Natural killer cell (primary cell): ENCODE results near the gene CHCHD3. TPM values are rescaled to one million over a fixed set of nuclear protein-coding genes. Genes with fewer than 3 reads are reported as not detected.

ENCODE experiments used
- ATAC-seq, 3 donors: fragments of 150-1000 bp in 2 of 3; fragments of 200-7000 bp in 1 of 3; cut with Tn5 transposase; 1 replicate in 1 of 3; 2 replicates in 2 of 3; pipeline ENCODE4 v1.10.0; 2021; ENCODE audit warnings: mild to moderate bottlenecking in 2 of 3, moderate library complexity in 2 of 3
- DNase-seq, 2 donors: peaks; one replicate each; pipeline versions ENCODE4 v3.0.0 to v3.0.0-alpha.2; 2013 to 2021; ENCODE audit warnings: mixed read lengths in 1 of 2
- H3K27ac ChIP-seq: one replicate; pipeline ENCODE4 v1.5.1; 2013; ENCODE audit warnings: mild to moderate bottlenecking, low read length
- H3K27me3 ChIP-seq: one replicate; pipeline ENCODE4 v1.6.1; 2013; ENCODE audit warnings: low read length; ENCODE audit not compliant: control insufficient read depth, insufficient read depth
- H3K36me3 ChIP-seq: one replicate; pipeline ENCODE4 v1.6.1; 2013; ENCODE audit warnings: low read length; ENCODE audit not compliant: control insufficient read depth, insufficient read depth
- H3K4me1 ChIP-seq: one replicate; pipeline ENCODE4 v1.6.1; 2013; ENCODE audit warnings: low read length; ENCODE audit not compliant: control insufficient read depth, insufficient read depth
- H3K4me3 ChIP-seq: one replicate; pipeline ENCODE4 v1.5.1; 2013; ENCODE audit warnings: low read length
- H3K9me3 ChIP-seq: one replicate; pipeline ENCODE4 v1.6.1; 2013; ENCODE audit warnings: low read length; ENCODE audit not compliant: control insufficient read depth, insufficient read depth
- H3K27ac Mint-ChIP-seq, 2 donors: one replicate each; pipeline ENCODE4 v1.8.0; 2022; ENCODE audit warnings: mild to moderate bottlenecking in 2 of 2, mixed read lengths in 2 of 2, moderate library complexity in 1 of 2
- H3K27me3 Mint-ChIP-seq, 2 donors: one replicate each; pipeline ENCODE4 v1.8.0; 2022; ENCODE audit warnings: low read depth in 2 of 2, mixed read lengths in 2 of 2
- H3K36me3 Mint-ChIP-seq: one replicate; pipeline ENCODE4 v1.8.0; 2022; ENCODE audit warnings: mixed read lengths
- H3K4me1 Mint-ChIP-seq, 2 donors: one replicate each; pipeline ENCODE4 v1.8.0; 2022; ENCODE audit warnings: mixed read lengths in 2 of 2
- H3K4me3 Mint-ChIP-seq: one replicate; pipeline ENCODE4 v1.8.0; 2022; ENCODE audit warnings: mild to moderate bottlenecking, moderate library complexity, mixed read lengths
- H3K9me3 Mint-ChIP-seq, 2 donors: one replicate each; pipeline ENCODE4 v1.8.0; 2022; ENCODE audit warnings: mixed read lengths in 2 of 2
- WGBS: methylation state at CpG from one replicate; pipeline ENCODE4 v1.1.7; 2013; ENCODE audit warnings: missing lambda C conversion rate; ENCODE audit not compliant: insufficient coverage; 5-methylcytosine and 5-hydroxymethylcytosine counted together
- intact Hi-C: fragments of 100-400 bp; cut with micrococcal nuclease; formaldehyde crosslinking; loops from one replicate; pipeline ENCODE4 v1.14.2; 2022
- total RNA-seq, 4 donors: library from RNA; stranded (reverse); fragments of 120-200 nt in 1 of 4; gene quantifications; one replicate each; pipeline versions ENCODE4 v1.2.3 to v1.2.4, GENCODE V29; 2013 to 2022
- TF ChIP-seq, protein P1 (sequence below): fragments of 200-600 bp; IDR thresholded peaks from one replicate; pipeline ENCODE4 v1.8.0; 2022; ENCODE audit warnings: antibody characterized with exemption

CHCHD3 gene
- total RNA-seq, 3 donors from 2014 or later (not counting 1 experiment from before 2014, with no cell fraction given): 35.2 to 41.0 (median 35.9) TPM

DNA sequence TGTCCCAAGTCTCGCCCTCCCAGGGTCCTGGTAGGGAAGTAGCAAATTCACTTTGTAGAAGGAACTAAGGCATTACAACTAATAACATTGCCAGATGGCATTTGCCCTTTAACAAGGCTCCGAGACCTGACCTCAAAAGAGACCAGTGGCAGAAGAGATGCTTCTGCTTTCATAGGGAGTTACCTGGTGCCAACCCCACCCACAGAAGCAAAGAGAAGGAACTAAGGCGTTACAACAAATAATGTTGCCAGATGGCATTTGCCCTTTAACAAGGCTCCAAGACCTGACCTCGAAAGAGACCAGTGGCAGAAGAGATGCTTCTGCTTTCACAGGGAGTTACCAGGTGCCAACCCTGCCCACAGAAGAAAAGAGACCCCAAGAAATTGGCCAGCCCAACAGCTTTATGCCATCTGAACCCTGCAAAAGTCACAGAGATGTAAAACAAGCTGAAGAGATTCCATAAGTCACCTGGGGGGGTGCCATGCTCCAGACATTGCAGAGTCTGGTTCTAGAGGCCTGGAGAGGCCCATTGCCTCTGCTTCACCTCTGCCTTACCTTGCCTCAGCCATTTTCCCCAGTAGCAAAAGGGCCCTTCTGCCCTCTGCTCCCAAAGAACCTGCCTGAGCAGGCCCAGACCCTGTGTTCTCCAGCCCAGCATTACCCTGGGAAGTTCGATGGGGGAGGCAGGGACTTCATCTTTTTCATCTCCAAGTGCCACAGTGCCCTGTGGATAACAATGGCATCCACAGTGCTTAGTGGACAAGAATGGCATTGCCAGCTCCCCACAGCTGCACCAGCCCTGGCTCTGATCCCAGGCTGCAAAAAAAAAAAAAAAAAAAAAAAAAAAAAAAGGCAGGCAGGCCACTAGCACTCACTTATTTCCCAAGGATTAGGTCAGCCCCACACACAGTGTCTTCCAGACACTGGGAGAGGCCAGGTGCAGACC is 326.1 kb downstream of the CHCHD3 start:
- H3K36me3 Mint-ChIP-seq: no peaks in the 10 kb centered on the region
- TF ChIP-seq, protein P1, sequence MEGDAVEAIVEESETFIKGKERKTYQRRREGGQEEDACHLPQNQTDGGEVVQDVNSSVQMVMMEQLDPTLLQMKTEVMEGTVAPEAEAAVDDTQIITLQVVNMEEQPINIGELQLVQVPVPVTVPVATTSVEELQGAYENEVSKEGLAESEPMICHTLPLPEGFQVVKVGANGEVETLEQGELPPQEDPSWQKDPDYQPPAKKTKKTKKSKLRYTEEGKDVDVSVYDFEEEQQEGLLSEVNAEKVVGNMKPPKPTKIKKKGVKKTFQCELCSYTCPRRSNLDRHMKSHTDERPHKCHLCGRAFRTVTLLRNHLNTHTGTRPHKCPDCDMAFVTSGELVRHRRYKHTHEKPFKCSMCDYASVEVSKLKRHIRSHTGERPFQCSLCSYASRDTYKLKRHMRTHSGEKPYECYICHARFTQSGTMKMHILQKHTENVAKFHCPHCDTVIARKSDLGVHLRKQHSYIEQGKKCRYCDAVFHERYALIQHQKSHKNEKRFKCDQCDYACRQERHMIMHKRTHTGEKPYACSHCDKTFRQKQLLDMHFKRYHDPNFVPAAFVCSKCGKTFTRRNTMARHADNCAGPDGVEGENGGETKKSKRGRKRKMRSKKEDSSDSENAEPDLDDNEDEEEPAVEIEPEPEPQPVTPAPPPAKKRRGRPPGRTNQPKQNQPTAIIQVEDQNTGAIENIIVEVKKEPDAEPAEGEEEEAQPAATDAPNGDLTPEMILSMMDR: no peak

DNA sequence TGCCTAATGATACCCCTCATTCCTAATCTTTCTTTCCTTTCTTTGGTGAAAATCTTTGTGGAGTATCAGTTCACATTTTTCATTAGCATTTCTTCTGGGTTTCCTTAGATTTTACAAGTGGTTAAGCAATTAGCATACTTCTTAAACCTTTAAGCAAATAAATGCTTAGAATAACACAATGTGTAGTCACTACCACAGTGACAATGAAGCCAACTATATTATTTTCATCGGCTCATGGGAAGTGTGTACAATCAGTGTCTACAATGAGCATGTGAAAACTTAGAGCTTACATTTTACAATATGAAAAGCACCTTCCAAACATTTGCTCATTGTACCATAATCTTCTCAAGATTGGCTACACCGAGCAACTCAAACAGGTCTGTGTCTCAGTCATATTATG is 329.5 kb downstream of the CHCHD3 start:
- Mint-ChIP-seq H3K36me3 (no peaks in the 10 kb centered on the region), H3K9me3 (no peaks in the 10 kb centered on the region), H3K27me3 (peaks cover 10 to 15% of the 10 kb centered on the region in 2 donors), H3K4me1 (peaks cover 4 to 5% of the 10 kb centered on the region in 2 donors), H3K4me3 (no peak overlapping the region), H3K27ac (no peak overlapping the region)
- ATAC-seq: no peak
- Histone ChIP-seq H3K27me3 (no peaks in the 10 kb centered on the region), H3K27ac (no peak overlapping the region), H3K4me3 (no peak overlapping the region), H3K4me1 (no peaks in the 10 kb centered on the region), H3K9me3 (no peaks in the 10 kb centered on the region), H3K36me3 (no peaks in the 10 kb centered on the region)
- TF ChIP-seq, protein P1: no peak
- DNase-seq: no peak
- WGBS: 91% methylated on average over 2 of the region's 2 CpGs
- intact Hi-C loops: no loop called here

More for the DNA sequence above, 326.1 kb downstream of the CHCHD3 start:
- H3K27me3 ChIP-seq: no peaks in the 10 kb centered on the region
- Mint-ChIP-seq H3K27me3 (peaks cover 0 to under 1% of the 10 kb centered on the region in 2 donors), H3K4me1 (peaks cover under 1 to 4% of the 10 kb centered on the region in 2 donors), H3K4me3 (no peak overlapping the region), H3K9me3 (no peaks in the 10 kb centered on the region), H3K27ac (no peak overlapping the region)
- H3K4me1 ChIP-seq: no peaks in the 10 kb centered on the region
- WGBS: 65% methylated on average over 4 of the region's 5 CpGs
- no peak for ATAC-seq
- no peaks in the 10 kb centered on the region for H3K9me3 ChIP-seq
- H3K27ac ChIP-seq: no peak overlapping the region
- H3K36me3 ChIP-seq: no peaks in the 10 kb centered on the region
- DNase-seq: no peak
- intact Hi-C loops: no loop called here
- H3K4me3 ChIP-seq: no peak overlapping the region

DNA sequence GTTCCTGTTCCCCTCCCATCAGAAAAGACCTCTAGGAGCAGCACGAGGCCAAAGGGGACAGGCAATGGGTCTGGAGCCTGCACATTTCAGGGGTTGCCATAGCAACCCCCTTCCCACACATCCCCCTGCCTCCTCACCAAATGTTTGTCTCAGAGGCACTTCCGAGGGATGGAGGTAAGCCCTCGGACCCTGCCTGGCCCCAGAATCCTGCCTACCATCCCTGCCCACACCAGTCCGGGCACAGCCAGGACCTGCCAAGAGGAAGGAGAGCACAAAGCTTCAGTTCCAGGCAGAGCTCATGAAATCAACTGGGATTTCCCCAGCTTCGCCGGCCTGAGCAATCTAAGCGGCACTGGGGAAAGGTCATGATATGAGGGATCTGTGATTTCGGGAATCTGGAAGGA is 330.6 kb downstream of the CHCHD3 start:
- Histone ChIP-seq H3K36me3 (no peaks in the 10 kb centered on the region), H3K9me3 (no peaks in the 10 kb centered on the region), H3K27ac (no peak overlapping the region), H3K4me1 (no peaks in the 10 kb centered on the region), H3K4me3 (no peak overlapping the region), H3K27me3 (no peaks in the 10 kb centered on the region)
- ATAC-seq (no peak), DNase-seq (no peak)
- peaks cover 10 to 15% of the 10 kb centered on the region in 2 donors for H3K27me3 Mint-ChIP-seq
- 82% methylated on average over 8 of the region's 8 CpGs for WGBS
- TF ChIP-seq, protein P1: no peak
- no peak overlapping the region for H3K27ac Mint-ChIP-seq
- no peak overlapping the region for H3K4me3 Mint-ChIP-seq
- H3K36me3 Mint-ChIP-seq: no peaks in the 10 kb centered on the region
- intact Hi-C loops: no loop called here
- H3K4me1 Mint-ChIP-seq: peaks cover 0 to 5% of the 10 kb centered on the region in 2 donors
- no peaks in the 10 kb centered on the region for H3K9me3 Mint-ChIP-seq
